ENCODE data around the gene PPFIA1. TPM values are rescaled to one million over a fixed set of nuclear protein-coding genes. Genes with fewer than 3 reads are reported as not detected.

Gene PPFIA1
- total RNA-seq, 1 experiment from 2014 or later, result 26.9 TPM

- DNase-seq (ENCODE audit: extremely low read depth, low read depth), result no peak
Observed at GRCh38 chr11:70351646-70352045, 81.2 kb downstream of the PPFIA1 start.

GRCh38 chr11:70352100-70352499 is 81.6 kb downstream of the PPFIA1 start:
- no peak for DNase-seq (ENCODE audit: extremely low read depth, low read depth)

- no peak for DNase-seq (ENCODE audit: extremely low read depth, low read depth)
Observed at GRCh38 chr11:70352601-70353000, 82.1 kb downstream of the PPFIA1 start.

GRCh38 chr11:70353329-70353728 is 82.8 kb downstream of the PPFIA1 start:
- DNase-seq (ENCODE audit: extremely low read depth, low read depth), result no peak

GRCh38 chr11:70353900-70354568 is 83.5 kb downstream of the PPFIA1 start:
- no peak for DNase-seq (ENCODE audit: extremely low read depth, low read depth)

GRCh38 chr11:70354629-70355028 is 84.1 kb downstream of the PPFIA1 start:
- DNase-seq (ENCODE audit: extremely low read depth, low read depth), result no peak

- DNase-seq (ENCODE audit: extremely low read depth, low read depth), result no peak
Observed at GRCh38 chr11:70358753-70359152, 88.3 kb downstream of the PPFIA1 start.

GRCh38 chr11:70359451-70360205 is 89.1 kb downstream of the PPFIA1 start:
- DNase-seq (ENCODE audit: extremely low read depth, low read depth), result no peak

GRCh38 chr11:70360211-70360610 is 89.7 kb downstream of the PPFIA1 start:
- DNase-seq (ENCODE audit: extremely low read depth, low read depth), result no peak

- no peak for DNase-seq (ENCODE audit: extremely low read depth, low read depth)
Observed at GRCh38 chr11:70364178-70364577, 93.7 kb downstream of the PPFIA1 start.

GRCh38 chr11:70364745-70365543 is 94.5 kb downstream of the PPFIA1 start:
- no peak for DNase-seq (ENCODE audit: extremely low read depth, low read depth)

- no peak for DNase-seq (ENCODE audit: extremely low read depth, low read depth)
Observed at GRCh38 chr11:70365544-70365927, 95.0 kb downstream of the PPFIA1 start.

- no peak for DNase-seq (ENCODE audit: extremely low read depth, low read depth)
Observed at GRCh38 chr11:70367071-70367470, 96.6 kb downstream of the PPFIA1 start.

GRCh38 chr11:70368961-70369360 is 98.5 kb downstream of the PPFIA1 start:
- no peak for DNase-seq (ENCODE audit: extremely low read depth, low read depth)

- DNase-seq (ENCODE audit: extremely low read depth, low read depth), result no peak
Observed at GRCh38 chr11:70371241-70371640, 100.8 kb downstream of the PPFIA1 start.

- no peak for DNase-seq (ENCODE audit: extremely low read depth, low read depth)
Observed at GRCh38 chr11:70372076-70372475, 101.6 kb downstream of the PPFIA1 start.

- DNase-seq (ENCODE audit: extremely low read depth, low read depth), result no peak
Observed at GRCh38 chr11:70376621-70377020, 106.1 kb downstream of the PPFIA1 start.

- DNase-seq (ENCODE audit: extremely low read depth, low read depth), result no peak
Observed at GRCh38 chr11:70377645-70378044, 107.2 kb downstream of the PPFIA1 start.

GRCh38 chr11:70378506-70379134 is 108.1 kb downstream of the PPFIA1 start:
- DNase-seq (ENCODE audit: extremely low read depth, low read depth), result no peak

- DNase-seq (ENCODE audit: extremely low read depth, low read depth), result no peak
Observed at GRCh38 chr11:70381350-70381749, 110.9 kb downstream of the PPFIA1 start.

Data from NCI-H460 (cell line).